CD4-positive, alpha-beta T cell treated with Interleukin-10 for 1 hour (primary cell): ENCODE results near the gene CCDC116.
A peak's percentile ranks its signal among the peaks of the same experiment; 100 is the strongest.
"Not testable (repeated sequence)": the region's sequence is repeated elsewhere in the genome, so short reads cannot be mapped to it uniquely, and the experiment has no call there.

ENCODE experiments used
- DNase-seq: peaks from one replicate; pipeline ENCODE4 v3.0.0-alpha.2; 2020

Gene CCDC116

GRCh38 chr22:21633481-21633880, 921 bp downstream of the CCDC116 start:
- DNase-seq, result no peak

GRCh38 chr22:21634081-21634480, 1.5 kb downstream of the CCDC116 start:
- DNase-seq, result no peak

GRCh38 chr22:21634844-21635243, 2.3 kb downstream of the CCDC116 start:
- no peak for DNase-seq

- DNase-seq, result no peak
These were observed 3.4 kb downstream of the CCDC116 start for GRCh38 chr22:21635771-21636510.

GRCh38 chr22:21636629-21637218, 4.2 kb downstream of the CCDC116 start:
- no peak for DNase-seq

- DNase-seq, result not testable (repeated sequence)
These were observed 4.9 kb downstream of the CCDC116 start for GRCh38 chr22:21637450-21637849.

GRCh38 chr22:21639359-21639758, 6.8 kb downstream of the CCDC116 start:
- DNase-seq, result no peak

GRCh38 chr22:21640810-21641209, 8.2 kb downstream of the CCDC116 start:
- no peak for DNase-seq

GRCh38 chr22:21641417-21641788, 8.8 kb downstream of the CCDC116 start:
- no peak for DNase-seq

- peak; percentile 99 for DNase-seq
These were observed 9.4 kb downstream of the CCDC116 start, which contains the start of gene SDF2L1 for GRCh38 chr22:21641789-21642583. TSS of gene SDF2L1 (plus strand) at chr22:21642302. CDS start at chr22:21642337, 35 bp downstream.

- peak; percentile 68 for DNase-seq
These were observed 10.3 kb downstream of the CCDC116 start for GRCh38 chr22:21642584-21643448.

- no peak for DNase-seq
These were observed 11.2 kb downstream of the CCDC116 start for GRCh38 chr22:21643533-21644357.

- not testable (repeated sequence) for DNase-seq
These were observed 13.0 kb downstream of the CCDC116 start for GRCh38 chr22:21645513-21645912.

- DNase-seq, result peak; percentile 87
These were observed 14.3 kb downstream of the CCDC116 start for GRCh38 chr22:21646608-21647590.

- DNase-seq, result no peak
These were observed 17.7 kb downstream of the CCDC116 start for GRCh38 chr22:21650280-21650679.

- DNase-seq, result no peak
These were observed 18.4 kb downstream of the CCDC116 start for GRCh38 chr22:21650823-21651520.

- no peak for DNase-seq
These were observed 19.0 kb downstream of the CCDC116 start for GRCh38 chr22:21651521-21652009.

GRCh38 chr22:21652010-21652546, 19.5 kb downstream of the CCDC116 start:
- peak; percentile 82 for DNase-seq
